ENCODE data around the gene PMEPA1.

DNA sequence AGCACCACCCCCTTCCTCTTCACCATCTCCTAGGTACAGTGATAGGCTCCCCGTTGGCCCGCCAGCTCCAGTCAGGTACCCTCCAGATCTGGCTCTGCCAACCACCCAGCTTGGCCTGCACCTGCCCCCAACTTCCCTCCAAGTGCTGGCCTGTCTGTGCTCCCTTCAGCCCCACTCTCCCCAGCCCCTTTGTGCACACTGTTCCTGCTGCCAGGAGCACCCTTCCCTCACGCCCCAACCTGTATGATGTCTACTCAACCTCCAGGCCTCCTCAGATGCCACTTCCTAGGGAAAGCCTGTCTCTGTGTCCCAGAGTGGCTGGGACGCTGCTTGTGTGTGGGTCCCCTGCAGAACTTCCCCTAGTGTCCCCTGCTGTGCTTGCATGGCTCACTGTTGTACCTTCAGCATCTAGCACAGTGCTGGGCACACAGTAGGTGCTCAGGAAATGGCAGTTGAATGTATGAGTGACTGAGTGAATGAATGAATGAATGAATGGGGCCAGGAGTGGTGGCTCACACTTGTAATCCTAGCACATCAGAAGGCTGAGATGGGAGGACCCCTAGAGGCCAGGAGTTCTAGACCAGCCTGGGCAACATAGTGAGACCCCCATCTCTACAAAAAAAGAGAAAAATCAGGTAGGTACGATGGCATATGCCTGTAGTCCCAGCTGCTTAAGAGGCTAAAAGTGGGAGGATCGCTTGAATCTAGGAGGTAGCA, 92.6 kb downstream of the PMEPA1 start:
- TF ChIP-seq, protein P1, sequence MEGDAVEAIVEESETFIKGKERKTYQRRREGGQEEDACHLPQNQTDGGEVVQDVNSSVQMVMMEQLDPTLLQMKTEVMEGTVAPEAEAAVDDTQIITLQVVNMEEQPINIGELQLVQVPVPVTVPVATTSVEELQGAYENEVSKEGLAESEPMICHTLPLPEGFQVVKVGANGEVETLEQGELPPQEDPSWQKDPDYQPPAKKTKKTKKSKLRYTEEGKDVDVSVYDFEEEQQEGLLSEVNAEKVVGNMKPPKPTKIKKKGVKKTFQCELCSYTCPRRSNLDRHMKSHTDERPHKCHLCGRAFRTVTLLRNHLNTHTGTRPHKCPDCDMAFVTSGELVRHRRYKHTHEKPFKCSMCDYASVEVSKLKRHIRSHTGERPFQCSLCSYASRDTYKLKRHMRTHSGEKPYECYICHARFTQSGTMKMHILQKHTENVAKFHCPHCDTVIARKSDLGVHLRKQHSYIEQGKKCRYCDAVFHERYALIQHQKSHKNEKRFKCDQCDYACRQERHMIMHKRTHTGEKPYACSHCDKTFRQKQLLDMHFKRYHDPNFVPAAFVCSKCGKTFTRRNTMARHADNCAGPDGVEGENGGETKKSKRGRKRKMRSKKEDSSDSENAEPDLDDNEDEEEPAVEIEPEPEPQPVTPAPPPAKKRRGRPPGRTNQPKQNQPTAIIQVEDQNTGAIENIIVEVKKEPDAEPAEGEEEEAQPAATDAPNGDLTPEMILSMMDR (IDR thresholded peaks at IDR 0.05), result no peak
- TF ChIP-seq POLR2A (IDR thresholded peaks at IDR 0.05) (no peak), POLR2AphosphoS5 (IDR thresholded peaks at IDR 0.05) (no peak)
